ENCODE results near the gene NAA80.
"Not testable (repeated sequence)": the region's sequence is repeated elsewhere in the genome, so short reads cannot be mapped to it uniquely, and the experiment has no call there.

Gene NAA80

GRCh38 chr3:50262778-50263177 lies 36.4 kb downstream of the NAA80 start:
- TF ChIP-seq CTCF (IDR thresholded peaks at IDR 0.05; ENCODE audit: extremely low read depth, insufficient read depth, missing control alignments): no peak
- DNase-seq (ENCODE audit: low spot score): no peak
- in situ Hi-C loops (cut with MboI; ENCODE audit: low pct_unique_long_range_greater_than_20kb, low sequenced_read_pairs, unreplicated experiment): no loop called here

DNA sequence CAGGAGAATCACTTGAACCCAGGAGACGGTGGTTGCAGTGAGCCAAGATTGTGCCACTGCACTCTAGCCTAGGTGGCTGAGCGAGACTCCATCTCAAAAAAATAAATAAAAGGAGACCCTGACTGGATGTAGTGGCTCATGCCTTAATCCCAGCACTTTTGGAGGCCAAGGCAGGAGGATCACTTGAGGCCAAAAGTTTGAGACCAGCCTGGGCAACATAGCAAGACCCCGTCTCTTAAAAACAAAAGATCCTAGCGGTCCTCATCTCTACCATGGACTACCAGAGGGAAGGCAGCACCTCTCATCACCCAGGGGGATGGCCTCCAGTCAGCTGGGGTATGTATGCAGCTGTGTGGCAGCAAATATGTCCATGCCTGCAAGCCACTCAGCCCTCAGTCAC lies 37.0 kb downstream of the NAA80 start:
- in situ Hi-C loops (cut with MboI; ENCODE audit: low pct_unique_long_range_greater_than_20kb, low sequenced_read_pairs, unreplicated experiment); DNase-seq (ENCODE audit: low spot score): not testable (repeated sequence)

- TF ChIP-seq CTCF (IDR thresholded peaks at IDR 0.05; ENCODE audit: extremely low read depth, insufficient read depth, missing control alignments): no peak
- in situ Hi-C loops (cut with MboI; ENCODE audit: low pct_unique_long_range_greater_than_20kb, low sequenced_read_pairs, unreplicated experiment): no loop called here
These were observed 37.7 kb downstream of the NAA80 start for GRCh38 chr3:50261505-50261904.

DNA sequence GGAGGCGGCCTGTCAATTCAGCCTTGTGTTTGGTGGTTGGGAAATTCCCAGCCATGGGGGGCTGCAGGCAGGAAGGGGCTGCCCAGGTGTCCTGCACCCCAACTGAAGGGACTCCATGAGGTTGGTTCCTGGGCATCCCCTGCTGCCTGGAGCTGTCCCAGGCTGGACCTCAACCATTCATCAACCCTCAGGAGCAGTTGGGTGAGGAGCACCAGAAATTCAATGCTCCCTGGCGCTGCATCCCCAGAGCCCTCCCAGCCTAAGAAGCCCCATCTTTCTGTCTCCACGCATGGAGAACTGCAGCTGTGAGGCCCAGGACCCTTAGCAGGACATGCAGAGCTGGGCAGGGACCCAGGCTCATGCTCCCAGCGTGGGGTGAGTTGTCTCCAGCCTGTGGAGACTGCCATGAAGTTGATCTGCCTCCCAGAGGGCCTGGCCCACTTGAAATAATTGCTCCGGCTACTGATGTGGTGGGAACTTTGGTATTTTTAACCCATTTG lies 38.2 kb downstream of the NAA80 start:
- in situ Hi-C loops (cut with MboI; ENCODE audit: low pct_unique_long_range_greater_than_20kb, low sequenced_read_pairs, unreplicated experiment): no loop called here
- TF ChIP-seq CTCF (IDR thresholded peaks at IDR 0.05; ENCODE audit: extremely low read depth, insufficient read depth, missing control alignments): no peak
- DNase-seq (ENCODE audit: low spot score): peak; percentile 58

More at GRCh38 chr3:50261505-50261904, 37.7 kb downstream of the NAA80 start:
- DNase-seq (ENCODE audit: low spot score): peak; percentile 47

GRCh38 chr3:50260027-50260941 lies 38.9 kb downstream of the NAA80 start:
- in situ Hi-C loops (cut with MboI; ENCODE audit: low pct_unique_long_range_greater_than_20kb, low sequenced_read_pairs, unreplicated experiment): no loop called here
- peak; percentile 99 for DNase-seq (ENCODE audit: low spot score)
- peak; percentile 99 for TF ChIP-seq CTCF (IDR thresholded peaks at IDR 0.05; ENCODE audit: extremely low read depth, insufficient read depth, missing control alignments)

DNA sequence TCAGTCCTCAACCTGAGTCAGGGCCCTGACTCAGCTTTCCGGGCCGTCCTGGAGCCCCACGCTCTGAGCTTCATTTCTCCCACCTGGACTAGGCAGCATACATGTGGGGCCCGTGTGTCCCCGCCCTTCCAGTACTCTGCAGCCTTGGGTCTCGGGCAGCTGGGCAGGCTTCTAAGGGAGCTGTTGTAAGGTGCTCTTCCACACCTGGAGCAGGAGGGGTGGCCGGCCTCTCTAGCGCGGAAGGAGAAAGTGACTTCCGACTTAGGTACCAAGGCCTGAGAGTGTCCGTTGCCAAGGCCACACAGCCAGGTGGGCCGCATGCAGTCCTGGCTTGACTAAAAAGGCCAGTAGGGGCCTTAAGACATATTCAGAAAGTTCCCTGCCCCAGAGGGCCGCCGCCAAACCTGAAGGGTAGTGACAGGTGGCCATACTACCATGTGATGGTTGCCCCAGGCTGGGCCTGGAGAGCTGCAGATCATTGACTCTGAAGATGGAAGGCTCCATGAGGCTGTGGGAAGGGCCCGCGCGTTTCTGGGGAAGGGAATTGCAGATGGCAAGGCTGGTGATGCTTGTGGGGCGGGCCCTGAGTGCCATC lies 39.7 kb downstream of the NAA80 start:
- no peak for DNase-seq (ENCODE audit: low spot score)
- in situ Hi-C loops (cut with MboI; ENCODE audit: low pct_unique_long_range_greater_than_20kb, low sequenced_read_pairs, unreplicated experiment): no loop called here
- no peak for TF ChIP-seq CTCF (IDR thresholded peaks at IDR 0.05; ENCODE audit: extremely low read depth, insufficient read depth, missing control alignments)

GRCh38 chr3:50258979-50259378 lies 40.2 kb downstream of the NAA80 start:
- in situ Hi-C loops (cut with MboI; ENCODE audit: low pct_unique_long_range_greater_than_20kb, low sequenced_read_pairs, unreplicated experiment): no loop called here

More at GRCh38 chr3:50258979-50259378, 40.2 kb downstream of the NAA80 start:
- no peak for DNase-seq (ENCODE audit: low spot score)
- no peak for TF ChIP-seq CTCF (IDR thresholded peaks at IDR 0.05; ENCODE audit: extremely low read depth, insufficient read depth, missing control alignments)
